ENCODE data around the gene NOVA2. TPM values are rescaled to one million over a fixed set of nuclear protein-coding genes. Genes with fewer than 3 reads are reported as not detected.

NOVA2 gene
- total RNA-seq, 1 experiment from 2014 or later, result not detected

DNA sequence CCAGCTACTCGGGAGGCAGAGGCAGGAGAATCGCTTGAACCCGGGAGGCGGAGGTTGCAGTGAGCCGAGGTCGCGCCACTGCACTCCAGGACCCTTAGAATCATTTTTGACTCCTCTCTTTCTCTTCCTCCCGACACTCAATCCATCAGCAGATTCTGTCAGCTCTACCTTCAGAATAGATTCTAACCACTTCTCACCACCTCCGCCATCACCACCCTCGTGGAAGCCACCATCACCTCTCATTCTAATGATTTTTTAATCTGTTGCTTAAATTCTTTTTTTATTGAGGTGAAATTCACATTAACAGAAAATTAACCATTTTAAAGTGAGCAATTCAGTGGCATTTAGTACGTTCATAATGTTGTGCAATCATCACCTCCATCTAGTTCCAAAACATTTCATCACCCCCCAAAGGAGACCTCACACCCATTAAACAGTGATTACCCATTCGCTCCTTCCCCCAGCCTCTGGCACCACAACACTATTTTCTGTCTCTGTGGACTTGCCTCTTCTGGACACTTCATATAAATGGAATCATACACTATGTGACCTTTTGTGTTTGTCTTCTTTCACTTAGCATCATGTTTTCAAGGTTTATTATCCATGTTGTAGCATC, 16.6 kb upstream of the NOVA2 start:
- intact Hi-C loops (cut with micrococcal nuclease; ENCODE audit: unreplicated experiment), result no loop called here

DNA sequence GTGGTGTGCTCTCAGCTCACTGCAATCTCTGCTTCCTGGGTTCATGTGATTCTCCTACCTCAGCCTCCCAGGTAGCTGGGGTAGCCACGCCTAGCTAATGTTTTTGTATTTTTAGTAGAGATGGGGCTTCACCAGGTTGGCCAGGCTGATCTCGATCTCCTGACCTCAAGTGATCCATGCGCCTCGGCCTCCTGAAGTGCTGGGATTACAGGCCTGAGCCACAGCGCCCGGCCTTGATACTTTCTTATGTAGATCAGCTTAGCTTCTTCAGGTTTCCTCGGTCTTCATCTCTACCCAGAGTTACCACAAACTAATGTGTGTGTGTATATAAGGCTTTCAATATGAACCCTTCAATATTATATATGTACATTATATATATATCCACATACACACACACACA, 11.7 kb upstream of the NOVA2 start:
- CTCF ChIA-PET, result no interaction called here
- H3K27ac ChIP-seq (ENCODE audit: low read depth, low read length, poor library complexity, severe bottlenecking), result no peak overlapping the region
- TF ChIP-seq EZH2 (IDR thresholded peaks at IDR 0.05; ENCODE audit: borderline replicate concordance, low read depth, low read length, poor library complexity, severe bottlenecking), result no peak
- TF ChIP-seq, protein P1, sequence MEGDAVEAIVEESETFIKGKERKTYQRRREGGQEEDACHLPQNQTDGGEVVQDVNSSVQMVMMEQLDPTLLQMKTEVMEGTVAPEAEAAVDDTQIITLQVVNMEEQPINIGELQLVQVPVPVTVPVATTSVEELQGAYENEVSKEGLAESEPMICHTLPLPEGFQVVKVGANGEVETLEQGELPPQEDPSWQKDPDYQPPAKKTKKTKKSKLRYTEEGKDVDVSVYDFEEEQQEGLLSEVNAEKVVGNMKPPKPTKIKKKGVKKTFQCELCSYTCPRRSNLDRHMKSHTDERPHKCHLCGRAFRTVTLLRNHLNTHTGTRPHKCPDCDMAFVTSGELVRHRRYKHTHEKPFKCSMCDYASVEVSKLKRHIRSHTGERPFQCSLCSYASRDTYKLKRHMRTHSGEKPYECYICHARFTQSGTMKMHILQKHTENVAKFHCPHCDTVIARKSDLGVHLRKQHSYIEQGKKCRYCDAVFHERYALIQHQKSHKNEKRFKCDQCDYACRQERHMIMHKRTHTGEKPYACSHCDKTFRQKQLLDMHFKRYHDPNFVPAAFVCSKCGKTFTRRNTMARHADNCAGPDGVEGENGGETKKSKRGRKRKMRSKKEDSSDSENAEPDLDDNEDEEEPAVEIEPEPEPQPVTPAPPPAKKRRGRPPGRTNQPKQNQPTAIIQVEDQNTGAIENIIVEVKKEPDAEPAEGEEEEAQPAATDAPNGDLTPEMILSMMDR (conservative IDR thresholded peaks at IDR 0.05; ENCODE audit: low read depth, low read length), result no peak
- no TSS peak for BruUV-seq (replicated peaks)
- H3K4me1 ChIP-seq (ENCODE audit: insufficient read depth, low read length, poor library complexity, severe bottlenecking), result no peaks in the 10 kb centered on the region
- POLR2A ChIA-PET (ENCODE audit: low non-redundant PET), result no interaction called here
- intact Hi-C loops (cut with micrococcal nuclease; ENCODE audit: unreplicated experiment), result no loop called here
- H3K9me3 ChIP-seq (ENCODE audit: low read depth, low read length, poor library complexity, severe bottlenecking), result no peaks in the 10 kb centered on the region
- H3K4me3 ChIP-seq (ENCODE audit: low read depth, low read length, poor library complexity, severe bottlenecking), result no peak overlapping the region
- H3K36me3 ChIP-seq (ENCODE audit: insufficient read depth, low read length, poor library complexity, severe bottlenecking), result no peaks in the 10 kb centered on the region
- H3K27me3 ChIP-seq (replicated peaks; ENCODE audit: insufficient read depth, low read depth, low read length, poor library complexity), result no peaks in the 10 kb centered on the region
- DNase-seq (ENCODE audit: low spot score), result no peak

More for the DNA sequence above, 16.6 kb upstream of the NOVA2 start:
- H3K9me3 ChIP-seq (ENCODE audit: low read depth, low read length, poor library complexity, severe bottlenecking), result no peaks in the 10 kb centered on the region
- no peak overlapping the region for H3K27ac ChIP-seq (ENCODE audit: low read depth, low read length, poor library complexity, severe bottlenecking)
- no TSS peak for BruUV-seq (replicated peaks)
- no peaks in the 10 kb centered on the region for H3K36me3 ChIP-seq (ENCODE audit: insufficient read depth, low read length, poor library complexity, severe bottlenecking)
- TF ChIP-seq EZH2 (IDR thresholded peaks at IDR 0.05; ENCODE audit: borderline replicate concordance, low read depth, low read length, poor library complexity, severe bottlenecking), result no peak
- TF ChIP-seq, protein P1 (conservative IDR thresholded peaks at IDR 0.05; ENCODE audit: low read depth, low read length), result no peak
- no peaks in the 10 kb centered on the region for H3K4me1 ChIP-seq (ENCODE audit: insufficient read depth, low read length, poor library complexity, severe bottlenecking)
- no peak overlapping the region for H3K4me3 ChIP-seq (ENCODE audit: low read depth, low read length, poor library complexity, severe bottlenecking)
- CTCF ChIA-PET, result no interaction called here
- POLR2A ChIA-PET (ENCODE audit: low non-redundant PET), result no interaction called here
- no peak for DNase-seq (ENCODE audit: low spot score)
- H3K27me3 ChIP-seq (replicated peaks; ENCODE audit: insufficient read depth, low read depth, low read length, poor library complexity), result no peaks in the 10 kb centered on the region

DNA sequence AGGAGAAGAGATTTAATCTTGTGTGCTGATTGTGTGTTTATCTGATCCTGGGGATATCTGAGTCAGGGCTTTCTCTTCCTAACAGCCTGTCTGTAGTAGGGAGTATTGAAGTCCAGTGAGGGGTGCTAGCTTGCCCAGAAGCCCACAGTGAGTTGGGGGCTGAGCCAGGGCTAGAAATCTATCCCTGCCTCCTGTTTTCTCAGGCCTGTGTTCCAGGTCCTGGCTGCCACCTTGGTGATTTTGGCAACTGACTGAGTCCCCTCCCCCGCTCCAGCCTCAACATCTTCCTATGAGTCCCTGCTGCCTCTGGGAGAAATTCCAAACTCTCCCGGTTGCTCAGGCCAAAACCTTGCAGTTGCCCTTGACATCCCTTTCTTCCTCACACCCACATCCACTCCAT, 7.7 kb upstream of the NOVA2 start:
- no peaks in the 10 kb centered on the region for H3K9me3 ChIP-seq (ENCODE audit: low read depth, low read length, poor library complexity, severe bottlenecking)
- ChIA-PET POLR2A (ENCODE audit: low non-redundant PET) (no interaction called here), CTCF (no interaction called here)
- no peak overlapping the region for H3K27ac ChIP-seq (ENCODE audit: low read depth, low read length, poor library complexity, severe bottlenecking)
- H3K4me3 ChIP-seq (ENCODE audit: low read depth, low read length, poor library complexity, severe bottlenecking), result no peak overlapping the region
- peaks cover 4% of the 10 kb centered on the region for H3K27me3 ChIP-seq (replicated peaks; ENCODE audit: insufficient read depth, low read depth, low read length, poor library complexity)
- no peak for TF ChIP-seq EZH2 (IDR thresholded peaks at IDR 0.05; ENCODE audit: borderline replicate concordance, low read depth, low read length, poor library complexity, severe bottlenecking)
- TF ChIP-seq, protein P1 (conservative IDR thresholded peaks at IDR 0.05; ENCODE audit: low read depth, low read length), result no peak
- no peak for DNase-seq (ENCODE audit: low spot score)
- BruUV-seq (replicated peaks), result no TSS peak
- no peaks in the 10 kb centered on the region for H3K36me3 ChIP-seq (ENCODE audit: insufficient read depth, low read length, poor library complexity, severe bottlenecking)
- no peaks in the 10 kb centered on the region for H3K4me1 ChIP-seq (ENCODE audit: insufficient read depth, low read length, poor library complexity, severe bottlenecking)
- intact Hi-C loops (cut with micrococcal nuclease; ENCODE audit: unreplicated experiment), result no loop called here

All from A673 (cell line).